HFF-Myc (cell line): Measurements from ENCODE around the gene PTPN6.

Experiments
- DNase-seq: peaks from one replicate; pipeline ENCODE4 v3.0.0-alpha.2; 2011; ENCODE audit warnings: low read depth; ENCODE audit errors: extremely low read depth
- H3K4me3 ChIP-seq: replicated peaks from 2 replicates; pipeline ENCODE4 v1.5.1; 2011; ENCODE audit warnings: low read depth, mild to moderate bottlenecking, control low read depth, low read length
- TF ChIP-seq, protein P1 (sequence below): IDR thresholded peaks from 2 replicates; pipeline ENCODE4 v1.5.1; 2012; ENCODE audit warnings: mild to moderate bottlenecking, low read depth, low read length, control low read depth; ENCODE audit errors: missing control alignments

Gene PTPN6

DNA sequence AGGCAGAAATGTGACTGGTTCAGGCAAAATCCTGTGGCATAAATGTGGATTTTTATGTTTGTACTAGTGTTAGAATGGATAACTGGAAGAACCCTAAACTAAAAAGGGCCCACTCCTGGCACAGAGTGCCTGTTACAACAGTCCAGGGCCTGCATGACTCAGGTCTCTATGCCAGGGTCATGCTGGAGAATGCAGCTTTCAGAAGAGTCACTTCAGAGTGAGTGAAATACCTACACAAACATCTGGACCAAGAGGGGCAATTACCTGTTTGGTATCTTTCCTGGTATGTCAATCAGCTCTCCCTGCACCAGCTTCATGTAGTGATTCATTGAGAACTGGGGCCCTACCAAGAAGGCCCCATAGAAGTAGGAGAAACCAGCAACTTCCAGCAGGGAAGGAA, 29.6 kb downstream of the PTPN6 start:
- H3K4me3 ChIP-seq = no peak overlapping the region
- TF ChIP-seq, protein P1, sequence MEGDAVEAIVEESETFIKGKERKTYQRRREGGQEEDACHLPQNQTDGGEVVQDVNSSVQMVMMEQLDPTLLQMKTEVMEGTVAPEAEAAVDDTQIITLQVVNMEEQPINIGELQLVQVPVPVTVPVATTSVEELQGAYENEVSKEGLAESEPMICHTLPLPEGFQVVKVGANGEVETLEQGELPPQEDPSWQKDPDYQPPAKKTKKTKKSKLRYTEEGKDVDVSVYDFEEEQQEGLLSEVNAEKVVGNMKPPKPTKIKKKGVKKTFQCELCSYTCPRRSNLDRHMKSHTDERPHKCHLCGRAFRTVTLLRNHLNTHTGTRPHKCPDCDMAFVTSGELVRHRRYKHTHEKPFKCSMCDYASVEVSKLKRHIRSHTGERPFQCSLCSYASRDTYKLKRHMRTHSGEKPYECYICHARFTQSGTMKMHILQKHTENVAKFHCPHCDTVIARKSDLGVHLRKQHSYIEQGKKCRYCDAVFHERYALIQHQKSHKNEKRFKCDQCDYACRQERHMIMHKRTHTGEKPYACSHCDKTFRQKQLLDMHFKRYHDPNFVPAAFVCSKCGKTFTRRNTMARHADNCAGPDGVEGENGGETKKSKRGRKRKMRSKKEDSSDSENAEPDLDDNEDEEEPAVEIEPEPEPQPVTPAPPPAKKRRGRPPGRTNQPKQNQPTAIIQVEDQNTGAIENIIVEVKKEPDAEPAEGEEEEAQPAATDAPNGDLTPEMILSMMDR = no peak
- DNase-seq = no peak

DNA sequence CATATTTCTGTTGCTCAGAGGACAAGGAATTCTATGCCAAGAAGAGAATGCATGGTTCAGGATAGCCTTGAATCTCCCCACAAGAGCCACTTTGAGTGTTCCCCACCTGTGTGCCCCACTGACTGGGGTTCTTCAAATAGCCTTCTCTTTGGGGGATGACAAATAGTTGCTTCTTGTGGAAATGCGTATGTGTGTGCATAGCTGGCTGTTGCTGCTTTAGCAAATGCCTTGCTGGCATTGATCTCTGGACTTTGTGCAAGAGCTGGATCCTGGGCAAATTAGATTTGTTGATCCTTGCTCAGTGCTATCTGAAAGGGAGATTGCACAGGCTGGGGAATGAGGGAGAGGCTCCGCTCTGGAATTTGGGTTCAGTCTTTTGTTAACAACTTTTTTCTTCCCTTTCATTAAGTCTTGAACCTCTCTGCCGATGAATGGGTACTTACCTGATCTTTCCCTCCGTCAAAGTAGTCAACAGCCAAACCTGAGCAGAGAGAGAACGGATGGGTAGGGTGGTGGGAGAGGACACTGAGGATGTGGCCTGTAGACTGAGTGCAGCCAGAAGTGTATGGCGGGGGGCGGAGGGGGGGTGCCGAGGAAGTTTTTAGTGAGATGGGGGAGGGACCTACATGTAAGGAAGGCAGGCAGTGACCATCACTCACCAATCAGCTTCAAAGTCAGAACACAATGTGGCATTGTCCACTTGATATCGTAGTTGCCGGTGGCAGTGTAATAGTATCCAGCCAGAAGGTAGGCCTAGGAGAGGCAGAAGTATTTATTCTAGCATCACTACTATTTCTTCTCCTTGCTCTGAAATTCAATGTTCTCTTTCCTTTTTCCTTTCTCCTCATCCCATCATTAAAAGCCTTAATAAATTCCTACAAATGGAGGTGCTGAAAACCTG, 30.2 kb downstream of the PTPN6 start:
- no peak for DNase-seq
- TF ChIP-seq, protein P1 = no peak

GRCh38 chr12:6982532-6982931, 31.4 kb downstream of the PTPN6 start:
- no peak overlapping the region for H3K4me3 ChIP-seq
- TF ChIP-seq, protein P1 = no peak
- DNase-seq = no peak

More for the DNA sequence above, 30.2 kb downstream of the PTPN6 start:
- no peak overlapping the region for H3K4me3 ChIP-seq

- no peak for DNase-seq
- TF ChIP-seq, protein P1 = no peak
- H3K4me3 ChIP-seq = no peak overlapping the region
These were observed 36.9 kb downstream of the PTPN6 start for GRCh38 chr12:6987956-6988553.

DNA sequence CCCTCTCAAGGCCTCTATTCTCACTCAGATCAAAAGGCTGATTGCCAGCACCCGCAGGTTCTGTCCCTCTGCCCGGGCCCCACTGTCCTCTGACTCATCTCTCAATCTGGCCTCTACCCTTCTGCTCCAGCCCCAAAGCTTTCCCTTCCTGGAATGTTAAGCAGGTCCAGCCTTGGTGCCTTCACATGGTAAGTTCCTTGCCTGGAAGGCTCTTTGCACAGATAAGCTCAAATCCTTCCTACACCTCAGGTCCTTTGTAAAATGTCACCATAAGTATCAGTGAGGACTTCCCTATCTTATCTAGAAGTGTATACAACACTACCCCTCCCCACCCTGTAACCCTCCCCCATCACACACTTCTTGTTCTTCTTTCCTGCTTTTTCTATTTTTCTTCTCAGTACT, 44.9 kb downstream of the PTPN6 start:
- no peak for DNase-seq
- no peak overlapping the region for H3K4me3 ChIP-seq
- TF ChIP-seq, protein P1 = no peak

DNA sequence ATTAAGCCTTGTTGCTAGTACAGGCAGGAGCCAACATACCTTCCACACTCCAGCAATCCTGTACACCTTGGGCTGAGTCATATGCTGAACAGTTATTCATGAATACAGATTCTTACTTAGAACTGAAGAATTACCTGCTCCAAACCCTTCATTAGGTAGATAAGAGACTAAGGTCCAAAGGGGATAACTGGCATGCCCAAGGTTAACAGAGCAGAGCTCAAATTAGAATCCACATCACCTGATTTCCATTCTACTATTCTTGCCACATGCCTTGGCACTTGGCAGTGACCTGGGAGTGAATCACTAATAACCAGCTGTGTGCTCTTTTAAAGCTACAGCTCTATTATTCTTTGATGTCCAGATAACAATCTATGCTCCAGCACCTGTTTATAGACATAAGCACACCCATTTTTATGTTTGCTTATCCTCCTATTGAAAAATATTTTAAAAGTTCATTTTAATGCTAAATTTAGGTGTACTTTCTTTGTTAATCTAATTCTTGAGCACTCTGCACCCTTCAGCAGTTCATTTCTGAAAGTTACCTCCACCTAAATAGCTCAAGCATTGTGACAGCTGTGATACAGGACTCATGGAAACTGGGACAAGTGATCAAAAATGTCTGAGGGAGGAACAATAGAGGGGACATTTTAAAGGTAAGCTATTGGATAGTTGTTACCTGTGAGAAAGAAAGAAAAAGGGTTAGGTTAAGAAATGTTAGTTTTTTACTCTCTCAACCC, 47.7 kb downstream of the PTPN6 start:
- no peak for DNase-seq

More for the DNA sequence above, 47.7 kb downstream of the PTPN6 start:
- TF ChIP-seq, protein P1 = no peak
- H3K4me3 ChIP-seq = no peak overlapping the region
